ENCODE data around the gene TBXA2R. TPM values are rescaled to one million over a fixed set of nuclear protein-coding genes. Genes with fewer than 3 reads are reported as not detected.

The TBXA2R gene
- total RNA-seq, 1 donor from 2014 or later = 0.39 TPM

DNA sequence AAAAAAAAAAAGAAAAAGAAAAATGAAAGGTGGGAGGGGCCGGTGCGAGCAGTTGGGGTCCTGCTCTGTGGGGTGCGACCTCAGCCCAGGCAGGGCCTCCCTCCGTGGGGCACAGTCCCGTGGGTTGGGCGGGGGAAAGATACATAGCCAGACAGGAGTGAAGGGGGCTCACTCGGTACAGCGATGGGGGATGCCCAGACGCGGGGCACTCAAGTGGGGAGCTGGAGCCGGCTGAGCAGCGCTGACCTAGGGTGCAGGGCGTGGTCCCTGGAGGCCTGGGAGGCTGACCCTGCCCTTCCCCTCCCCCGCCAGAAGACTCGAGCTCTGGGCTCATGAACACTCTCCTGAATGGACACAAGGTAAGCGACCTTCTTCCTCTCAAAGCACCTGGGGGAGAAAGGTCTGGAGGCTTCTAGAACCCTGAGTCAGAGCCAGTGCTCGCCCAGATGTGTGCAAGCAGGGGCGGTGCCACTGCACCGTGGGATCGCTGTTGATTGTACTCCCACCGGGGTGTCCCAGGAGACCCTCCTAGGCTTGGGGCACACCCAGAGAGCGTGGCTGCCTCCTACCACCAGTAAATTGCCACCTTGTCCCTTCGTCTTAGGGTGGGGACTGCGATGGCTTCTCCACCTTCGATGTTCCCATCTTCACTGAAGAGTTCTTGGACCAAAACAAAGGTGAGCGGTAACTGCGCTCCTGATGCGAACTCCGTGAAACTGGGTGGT, 30.6 kb downstream of the TBXA2R start:
- Mint-ChIP-seq H3K4me3 (ENCODE audit: unreplicated experiment) (peak overlapping the region; percentile 62), H3K36me3 (ENCODE audit: low read depth, unreplicated experiment) (peaks cover 10% of the 10 kb centered on the region), H3K4me1 (ENCODE audit: low read depth, unreplicated experiment) (peaks cover 15% of the 10 kb centered on the region), H3K27me3 (ENCODE audit: low read depth, unreplicated experiment) (peaks cover 7% of the 10 kb centered on the region), H3K9me3 (ENCODE audit: unreplicated experiment) (peaks cover 2% of the 10 kb centered on the region), H3K27ac (ENCODE audit: unreplicated experiment) (no peak overlapping the region)
- peaks cover 29% of the 10 kb centered on the region for H3K4me1 ChIP-seq (ENCODE audit: insufficient read depth, low read length)
- H3K27me3 ChIP-seq (ENCODE audit: insufficient read depth, low read length) = no peaks in the 10 kb centered on the region
- no peak overlapping the region for H2AFZ ChIP-seq (ENCODE audit: low read depth, low read length)
- H3K4me2 ChIP-seq (ENCODE audit: low read length) = peak overlapping the region; percentile 73
- TF ChIP-seq, protein P1, sequence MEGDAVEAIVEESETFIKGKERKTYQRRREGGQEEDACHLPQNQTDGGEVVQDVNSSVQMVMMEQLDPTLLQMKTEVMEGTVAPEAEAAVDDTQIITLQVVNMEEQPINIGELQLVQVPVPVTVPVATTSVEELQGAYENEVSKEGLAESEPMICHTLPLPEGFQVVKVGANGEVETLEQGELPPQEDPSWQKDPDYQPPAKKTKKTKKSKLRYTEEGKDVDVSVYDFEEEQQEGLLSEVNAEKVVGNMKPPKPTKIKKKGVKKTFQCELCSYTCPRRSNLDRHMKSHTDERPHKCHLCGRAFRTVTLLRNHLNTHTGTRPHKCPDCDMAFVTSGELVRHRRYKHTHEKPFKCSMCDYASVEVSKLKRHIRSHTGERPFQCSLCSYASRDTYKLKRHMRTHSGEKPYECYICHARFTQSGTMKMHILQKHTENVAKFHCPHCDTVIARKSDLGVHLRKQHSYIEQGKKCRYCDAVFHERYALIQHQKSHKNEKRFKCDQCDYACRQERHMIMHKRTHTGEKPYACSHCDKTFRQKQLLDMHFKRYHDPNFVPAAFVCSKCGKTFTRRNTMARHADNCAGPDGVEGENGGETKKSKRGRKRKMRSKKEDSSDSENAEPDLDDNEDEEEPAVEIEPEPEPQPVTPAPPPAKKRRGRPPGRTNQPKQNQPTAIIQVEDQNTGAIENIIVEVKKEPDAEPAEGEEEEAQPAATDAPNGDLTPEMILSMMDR (IDR thresholded peaks at IDR 0.05; ENCODE audit: insufficient read depth, low read depth, low read length) = no peak
- no peak for TF ChIP-seq EZH2 (IDR thresholded peaks at IDR 0.05; ENCODE audit: insufficient read depth, low read length)
- no peak overlapping the region for H3K4me3 ChIP-seq (ENCODE audit: insufficient read depth, low read depth, low read length)
- DNase-seq (ENCODE audit: low read depth) (no peak), FAIRE-seq (no peak)
- peaks cover 3% of the 10 kb centered on the region for H3K36me3 ChIP-seq (ENCODE audit: insufficient read depth, low read length)
- peak overlapping the region; percentile 7 for H3K9ac ChIP-seq (ENCODE audit: low read length)
- H3K79me2 ChIP-seq (ENCODE audit: insufficient read depth, low read length) = peaks cover 6% of the 10 kb centered on the region
- H4K20me1 ChIP-seq (ENCODE audit: insufficient read depth, low read length) = peaks cover 18% of the 10 kb centered on the region
- H3K27ac ChIP-seq (ENCODE audit: low read depth, low read length) = no peak overlapping the region
- no peaks in the 10 kb centered on the region for H3K9me3 ChIP-seq (ENCODE audit: insufficient read depth, low read depth, low read length)

DNA sequence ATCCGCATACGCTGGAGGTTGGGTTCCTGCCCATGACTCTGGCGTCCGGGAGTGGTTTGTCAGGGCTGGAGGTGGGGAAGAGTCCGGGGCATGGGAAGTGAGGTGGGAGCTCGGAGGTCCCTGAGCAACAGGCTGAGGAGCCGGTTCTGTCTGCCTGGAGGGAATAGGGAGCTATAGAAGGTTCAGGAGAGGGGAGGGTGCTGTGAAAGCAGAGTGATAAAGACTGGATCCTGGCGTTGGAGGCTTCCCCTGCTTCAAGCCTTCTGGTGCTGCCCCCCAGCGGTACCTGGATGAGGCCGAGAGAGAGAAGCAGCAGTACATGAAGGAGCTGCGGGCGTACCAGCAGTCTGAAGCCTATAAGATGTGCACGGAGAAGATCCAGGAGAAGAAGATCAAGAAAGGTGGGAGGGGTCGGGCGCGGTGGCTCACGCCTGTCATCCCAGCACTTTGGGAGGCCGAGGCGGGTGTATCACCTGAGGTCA, 31.4 kb downstream of the TBXA2R start:
- TF ChIP-seq EZH2 (IDR thresholded peaks at IDR 0.05; ENCODE audit: insufficient read depth, low read length) = no peak
- TF ChIP-seq, protein P1 (IDR thresholded peaks at IDR 0.05; ENCODE audit: insufficient read depth, low read depth, low read length) = peak; percentile 6
- DNase-seq (ENCODE audit: low read depth) (no peak), FAIRE-seq (no peak)
- Histone ChIP-seq H3K4me2 (ENCODE audit: low read length) (no peak overlapping the region), H3K4me1 (ENCODE audit: insufficient read depth, low read length) (peaks cover 23% of the 10 kb centered on the region), H2AFZ (ENCODE audit: low read depth, low read length) (no peak overlapping the region), H3K79me2 (ENCODE audit: insufficient read depth, low read length) (peaks cover 6% of the 10 kb centered on the region), H3K27me3 (ENCODE audit: insufficient read depth, low read length) (no peaks in the 10 kb centered on the region), H3K27ac (ENCODE audit: low read depth, low read length) (no peak overlapping the region), H3K36me3 (ENCODE audit: insufficient read depth, low read length) (peaks cover 3% of the 10 kb centered on the region), H4K20me1 (ENCODE audit: insufficient read depth, low read length) (peaks cover 18% of the 10 kb centered on the region), H3K9me3 (ENCODE audit: insufficient read depth, low read depth, low read length) (no peaks in the 10 kb centered on the region), H3K9ac (ENCODE audit: low read length) (no peak overlapping the region), H3K4me3 (ENCODE audit: insufficient read depth, low read depth, low read length) (no peak overlapping the region)
- H3K36me3 Mint-ChIP-seq (ENCODE audit: low read depth, unreplicated experiment) = peaks cover 10% of the 10 kb centered on the region
- peaks cover 10% of the 10 kb centered on the region for H3K4me1 Mint-ChIP-seq (ENCODE audit: low read depth, unreplicated experiment)
- H3K4me3 Mint-ChIP-seq (ENCODE audit: unreplicated experiment) = peak overlapping the region; percentile 73
- H3K27ac Mint-ChIP-seq (ENCODE audit: unreplicated experiment) = peak overlapping the region; percentile 69
- peaks cover 2% of the 10 kb centered on the region for H3K9me3 Mint-ChIP-seq (ENCODE audit: unreplicated experiment)
- H3K27me3 Mint-ChIP-seq (ENCODE audit: low read depth, unreplicated experiment) = peaks cover 7% of the 10 kb centered on the region

All from astrocyte (in vitro differentiated cells and primary cell).